Stimulated activated CD8-positive, alpha-beta memory T cell treated with anti-CD3 and anti-CD28 coated beads, Interleukin-12 subunit alpha, Interleukin-12 subunit beta, amount 100 ng/mL, for 1 hour (primary cell): Measurements from ENCODE around the gene IL3.

Experiments
- DNase-seq: peaks from one replicate; pipeline ENCODE4 v3.0.0-alpha.2; 2020; ENCODE audit warnings: low read depth

The IL3 gene

DNA sequence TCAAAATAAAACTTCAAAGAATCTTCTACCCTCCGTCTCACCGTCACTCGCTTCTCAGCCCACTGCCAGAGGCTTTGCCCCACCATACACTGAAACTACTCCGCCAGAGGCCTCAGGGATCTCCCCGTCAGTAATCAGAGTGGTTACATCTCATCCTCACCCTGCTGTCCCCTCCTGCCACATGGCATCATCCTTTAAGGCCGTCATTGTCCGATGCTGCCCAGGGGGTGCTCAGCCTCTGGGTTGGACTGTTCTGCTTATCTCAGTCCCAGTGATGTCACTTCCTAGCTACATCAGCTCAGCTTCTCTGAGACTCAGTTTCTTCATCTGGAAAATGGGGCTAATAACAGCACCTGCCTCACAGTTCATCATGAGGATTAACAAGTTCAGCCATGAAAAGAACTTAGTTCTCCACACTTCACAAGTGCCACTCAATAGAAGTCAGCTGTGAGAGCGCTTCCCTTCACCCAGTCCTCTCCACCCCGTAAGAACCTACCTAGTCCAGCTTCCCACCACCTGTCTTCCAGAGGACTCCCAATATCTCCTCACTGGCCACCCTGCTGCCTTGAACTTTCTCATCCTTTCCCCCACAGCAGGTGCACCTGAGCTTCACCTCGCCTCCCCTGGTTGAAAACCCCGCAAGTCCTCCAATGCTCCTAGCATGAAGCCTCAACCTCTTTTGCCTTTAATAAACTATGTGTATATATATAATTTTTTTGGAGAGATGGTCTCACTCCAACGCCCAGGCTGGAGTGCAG lies 2.8 kb upstream of the IL3 start:
- no peak for DNase-seq

DNA sequence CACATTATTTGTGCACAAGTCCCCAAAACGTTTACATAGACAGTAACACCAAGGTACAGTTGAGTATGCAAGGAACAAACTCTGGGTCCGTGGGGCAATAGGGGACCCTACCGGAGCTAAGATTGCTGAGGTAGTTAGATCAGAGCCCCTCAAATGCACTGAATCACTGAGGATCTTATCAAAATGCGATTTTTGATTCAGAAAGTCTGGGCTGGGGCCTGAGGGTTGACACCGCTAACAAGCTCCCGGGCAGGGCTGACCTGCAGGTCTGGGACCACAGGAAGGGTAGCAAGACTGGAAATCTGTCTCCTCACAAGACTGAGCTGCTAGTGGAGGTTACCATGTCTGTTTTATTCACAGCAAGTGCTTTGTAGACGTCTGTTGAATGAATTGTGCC lies 1.8 kb upstream of the IL3 start:
- DNase-seq, result no peak

DNA sequence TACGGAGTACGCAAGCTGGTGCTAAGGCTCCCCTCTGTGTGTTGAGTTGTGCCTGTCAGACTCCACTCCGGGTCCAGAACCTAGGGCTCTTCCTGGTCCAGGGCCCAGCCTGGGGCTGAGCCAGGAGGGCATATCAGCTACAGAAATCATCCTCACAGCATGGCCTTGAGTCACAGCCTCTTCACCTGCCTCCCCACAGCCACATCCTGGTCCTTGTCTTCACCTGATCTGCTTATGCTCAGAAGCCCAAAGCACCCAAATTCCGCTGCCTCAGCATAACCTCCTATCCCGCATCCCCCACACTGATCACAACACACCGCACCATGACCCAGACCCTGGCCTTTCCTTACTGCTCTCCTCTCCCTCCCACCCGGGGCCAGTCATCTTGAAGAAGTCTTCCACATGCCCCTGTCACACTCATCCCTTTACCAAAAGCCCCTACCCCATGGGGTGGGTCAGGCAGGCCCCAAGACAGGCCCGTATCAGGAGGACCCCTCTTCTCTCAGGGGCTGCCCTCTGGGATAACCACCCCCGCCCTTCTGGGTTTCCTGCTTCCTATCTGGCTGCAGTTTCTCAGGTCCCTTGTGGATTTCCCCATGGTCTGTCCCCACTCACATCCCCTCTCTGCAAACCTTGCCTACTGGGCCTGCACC lies 1.3 kb upstream of the IL3 start:
- DNase-seq, result peak; percentile 23

DNA sequence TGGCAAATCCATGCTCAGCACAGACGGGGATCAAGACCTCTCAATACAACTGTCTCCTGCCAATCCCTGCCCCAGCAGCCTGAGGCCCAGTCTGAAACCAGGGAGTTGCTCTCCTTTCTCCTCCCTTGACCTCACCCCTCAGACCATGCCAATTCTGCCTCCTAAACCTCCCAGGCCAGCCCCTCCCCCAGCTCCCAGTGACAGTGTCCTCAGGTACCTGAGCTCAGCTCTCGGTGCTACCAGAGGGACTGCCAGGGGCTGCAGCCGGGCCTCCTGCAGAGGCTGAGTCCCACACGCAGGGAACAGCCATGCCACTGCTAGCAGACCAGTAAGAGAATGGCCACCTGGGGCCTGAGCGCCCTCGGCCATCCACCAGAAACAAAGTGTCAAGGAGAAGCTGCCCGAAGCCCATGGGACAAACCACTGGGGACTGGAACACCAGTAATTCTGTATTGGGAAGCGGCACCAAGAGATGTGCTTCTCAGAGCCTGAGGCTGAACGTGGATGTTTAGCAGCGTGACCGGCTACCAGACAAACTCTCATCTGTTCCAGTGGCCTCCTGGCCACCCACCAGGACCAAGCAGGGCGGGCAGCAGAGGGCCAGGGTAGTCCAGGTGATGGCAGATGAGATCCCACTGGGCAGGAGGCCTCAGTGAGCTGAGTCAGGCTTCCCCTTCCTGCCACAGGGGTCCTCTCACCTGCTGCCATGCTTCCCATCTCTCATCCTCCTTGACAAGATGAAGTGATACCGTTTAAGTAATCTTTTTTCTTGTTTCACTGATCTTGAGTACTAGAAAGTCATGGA lies 557 bp upstream of the IL3 start:
- no peak for DNase-seq

DNA sequence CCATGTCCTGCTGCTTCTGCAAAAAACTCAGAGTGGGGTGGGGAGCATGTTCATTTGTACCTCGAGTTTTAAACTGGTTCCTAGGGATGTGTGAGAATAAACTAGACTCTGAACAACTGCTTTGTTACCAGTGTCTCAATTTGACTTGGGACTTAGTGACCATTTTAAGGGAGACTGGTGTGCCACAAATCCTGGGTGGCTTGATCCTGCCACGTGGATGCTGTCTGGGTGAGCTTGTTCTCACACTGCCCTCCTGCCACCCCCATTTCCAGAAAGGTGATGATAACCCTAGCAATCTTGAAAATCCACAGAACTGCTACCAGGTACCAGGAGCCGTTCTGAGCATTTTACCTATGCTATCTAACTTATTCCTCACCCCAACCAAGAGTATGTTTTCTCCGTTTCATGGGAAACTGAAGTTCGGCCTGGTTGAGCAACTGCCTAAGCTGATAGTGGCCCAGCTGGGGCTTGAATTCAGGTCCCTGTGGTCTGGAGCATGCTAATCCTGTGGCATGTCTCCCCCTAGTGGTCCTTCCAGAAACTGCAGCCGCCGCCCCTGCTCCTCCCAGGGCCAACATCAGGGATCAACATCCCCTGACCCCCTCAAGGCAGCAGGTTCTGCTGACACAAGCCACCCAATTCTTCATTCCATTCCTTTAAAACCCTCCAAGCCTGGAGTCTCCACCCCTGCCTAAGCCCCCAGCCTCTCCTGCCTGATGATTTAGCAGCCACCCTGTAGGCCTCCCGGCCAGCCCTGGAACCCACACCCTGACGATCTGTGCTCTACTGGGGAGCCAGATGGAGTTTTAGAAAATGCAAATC lies 2.8 kb downstream of the IL3 start:
- DNase-seq, result peak; percentile 69

DNA sequence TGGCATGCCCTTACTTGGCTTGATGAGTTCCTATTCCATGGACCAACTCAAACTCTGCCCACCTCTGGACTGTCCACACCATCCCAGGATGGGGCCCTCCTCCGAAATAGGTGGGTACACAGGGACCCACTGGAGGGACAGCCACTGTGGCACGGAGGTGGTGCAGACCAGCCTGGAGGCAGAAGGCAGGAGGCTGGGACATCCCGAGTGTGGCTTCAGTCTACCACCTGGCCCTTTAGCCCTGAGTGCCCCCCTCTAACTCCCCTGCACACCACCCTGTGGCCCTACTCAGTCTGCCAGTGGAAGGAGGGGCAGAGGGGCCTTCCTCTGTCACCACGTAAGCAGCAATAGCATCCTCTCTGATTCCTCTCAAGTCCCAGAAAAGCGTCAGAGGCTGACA lies 3.7 kb downstream of the IL3 start:
- no peak for DNase-seq

DNA sequence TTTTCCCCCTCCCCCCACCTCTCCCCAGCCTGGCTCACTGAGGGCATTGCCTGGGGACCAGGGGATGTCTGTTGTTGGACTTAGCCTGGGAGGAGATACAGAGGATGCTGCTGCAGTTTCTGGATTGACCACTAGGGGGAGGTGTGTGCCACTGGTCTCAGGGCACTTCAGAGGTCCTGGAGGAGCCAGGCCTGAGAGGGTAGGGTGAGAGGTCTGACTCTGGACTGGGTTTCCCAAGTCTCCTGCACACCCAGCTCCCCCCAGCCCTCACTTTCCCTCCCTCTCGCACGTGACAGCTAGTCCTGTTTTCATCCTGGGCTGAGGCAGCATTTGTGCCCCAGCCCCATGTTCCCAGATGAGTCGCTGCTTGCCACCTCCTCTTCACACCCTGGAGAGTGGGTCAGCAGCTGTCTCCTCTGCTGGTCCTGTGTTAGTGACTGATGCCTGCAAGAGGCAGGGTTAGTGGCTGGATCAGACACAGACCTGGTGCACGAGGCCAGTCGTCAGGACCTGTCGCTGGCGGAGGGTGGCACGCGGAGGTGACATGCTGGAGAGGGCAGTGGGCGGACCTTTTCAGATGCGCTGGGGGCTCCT lies 4.4 kb downstream of the IL3 start:
- DNase-seq, result peak; percentile 69

DNA sequence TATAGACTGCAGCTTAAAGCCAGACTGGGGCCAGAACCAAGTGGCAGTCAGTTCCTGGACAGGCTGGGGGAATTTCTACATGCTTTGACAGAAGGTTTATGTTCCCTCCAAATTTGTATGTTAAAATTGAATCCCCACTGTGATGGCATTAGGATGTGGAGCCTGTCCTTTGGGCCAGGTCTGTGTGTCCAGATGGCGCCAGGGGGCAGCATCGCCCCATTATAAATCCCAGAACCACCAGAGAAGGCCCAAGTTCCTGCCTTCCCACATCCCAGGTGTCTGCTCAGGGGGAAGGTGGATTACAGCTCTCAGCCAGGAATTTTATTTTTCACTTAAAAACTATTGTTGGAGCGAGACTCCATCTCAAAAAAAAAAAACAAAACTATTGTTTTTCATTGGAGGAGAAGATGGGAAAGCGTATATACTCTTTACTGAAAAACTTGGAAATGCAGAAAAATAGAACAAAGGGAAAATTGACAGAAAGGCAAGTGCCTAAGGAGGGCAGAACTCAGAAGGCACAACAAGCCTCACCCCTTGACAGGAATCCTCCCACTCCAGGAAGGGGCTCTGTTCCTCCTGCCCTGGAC lies 5.0 kb downstream of the IL3 start:
- peak; percentile 33 for DNase-seq

DNA sequence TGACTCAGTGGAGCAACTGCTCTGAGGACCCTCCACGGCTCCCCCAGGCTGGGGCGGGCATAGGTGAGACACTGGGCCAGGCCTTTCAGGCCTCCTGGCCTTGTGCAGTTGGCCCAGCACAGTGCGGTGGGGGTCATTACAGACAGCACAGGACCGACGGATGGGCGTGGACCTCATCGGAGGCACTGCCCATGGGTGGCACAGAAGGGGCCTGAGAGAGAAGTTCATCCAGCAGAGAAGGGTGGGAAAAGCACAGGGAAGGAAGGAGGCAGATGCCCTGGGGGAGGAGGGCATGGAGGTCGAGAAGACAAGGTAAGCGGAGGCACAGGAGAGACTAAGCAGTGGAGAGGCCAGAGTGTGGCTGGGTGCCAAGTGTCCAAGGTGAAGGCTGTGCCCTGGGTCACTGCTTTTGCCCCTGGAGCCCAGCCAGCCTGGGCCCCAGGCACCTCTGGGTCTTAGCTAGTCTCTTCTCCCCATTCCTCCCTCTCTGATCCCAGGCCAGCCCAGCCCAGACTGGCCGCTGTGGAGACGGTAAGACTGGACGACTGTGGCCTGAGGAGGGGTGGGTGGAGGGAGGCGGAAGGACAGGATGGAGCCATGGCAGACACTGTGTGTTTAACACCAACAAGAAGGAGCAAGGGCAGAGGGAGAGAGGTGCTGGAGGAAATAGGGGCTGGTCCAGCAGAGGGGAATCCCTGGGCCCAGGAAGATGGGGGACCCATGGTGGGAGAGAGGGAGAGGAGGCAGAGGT lies 5.7 kb downstream of the IL3 start:
- no peak for DNase-seq

DNA sequence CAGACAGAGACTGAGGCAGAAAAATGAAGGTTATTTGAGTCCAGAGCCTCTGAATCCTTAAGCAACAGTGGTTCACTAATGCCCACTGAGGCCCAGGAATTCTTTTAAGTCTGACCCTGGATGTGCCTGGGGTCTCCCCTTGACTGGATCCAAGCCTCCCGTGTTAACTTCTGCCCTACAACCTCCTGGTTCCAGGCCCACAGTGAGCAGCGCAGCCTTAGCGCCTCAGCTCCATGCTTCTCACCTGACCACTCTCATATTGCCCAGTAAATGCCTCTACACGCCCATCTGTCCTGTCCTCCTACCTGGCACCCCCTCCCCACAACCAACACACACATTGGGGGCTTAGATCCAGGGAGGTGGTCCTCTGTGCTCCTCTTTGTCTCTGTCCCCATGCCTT lies 6.4 kb downstream of the IL3 start:
- DNase-seq, result no peak

DNA sequence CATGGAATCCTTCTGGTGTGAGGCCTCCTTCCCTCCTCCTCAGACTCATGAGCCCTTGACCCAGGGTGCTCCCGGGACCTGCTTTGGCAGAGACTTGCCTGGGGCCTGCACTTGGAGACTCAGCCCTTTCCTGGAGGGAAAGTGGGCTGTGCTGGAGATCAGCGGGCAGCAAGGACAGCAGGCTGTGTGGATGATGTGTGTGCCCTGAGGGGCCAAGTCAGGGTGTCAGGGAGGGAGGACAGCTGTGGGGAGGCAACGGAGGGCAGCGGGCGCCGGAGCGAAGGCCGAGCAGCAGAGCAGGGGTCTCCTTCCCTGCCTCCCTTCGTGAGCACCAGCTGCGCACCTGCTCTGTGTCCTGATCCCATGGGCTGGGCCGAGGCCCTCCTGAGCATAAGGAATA lies 7.0 kb downstream of the IL3 start:
- DNase-seq, result no peak

DNA sequence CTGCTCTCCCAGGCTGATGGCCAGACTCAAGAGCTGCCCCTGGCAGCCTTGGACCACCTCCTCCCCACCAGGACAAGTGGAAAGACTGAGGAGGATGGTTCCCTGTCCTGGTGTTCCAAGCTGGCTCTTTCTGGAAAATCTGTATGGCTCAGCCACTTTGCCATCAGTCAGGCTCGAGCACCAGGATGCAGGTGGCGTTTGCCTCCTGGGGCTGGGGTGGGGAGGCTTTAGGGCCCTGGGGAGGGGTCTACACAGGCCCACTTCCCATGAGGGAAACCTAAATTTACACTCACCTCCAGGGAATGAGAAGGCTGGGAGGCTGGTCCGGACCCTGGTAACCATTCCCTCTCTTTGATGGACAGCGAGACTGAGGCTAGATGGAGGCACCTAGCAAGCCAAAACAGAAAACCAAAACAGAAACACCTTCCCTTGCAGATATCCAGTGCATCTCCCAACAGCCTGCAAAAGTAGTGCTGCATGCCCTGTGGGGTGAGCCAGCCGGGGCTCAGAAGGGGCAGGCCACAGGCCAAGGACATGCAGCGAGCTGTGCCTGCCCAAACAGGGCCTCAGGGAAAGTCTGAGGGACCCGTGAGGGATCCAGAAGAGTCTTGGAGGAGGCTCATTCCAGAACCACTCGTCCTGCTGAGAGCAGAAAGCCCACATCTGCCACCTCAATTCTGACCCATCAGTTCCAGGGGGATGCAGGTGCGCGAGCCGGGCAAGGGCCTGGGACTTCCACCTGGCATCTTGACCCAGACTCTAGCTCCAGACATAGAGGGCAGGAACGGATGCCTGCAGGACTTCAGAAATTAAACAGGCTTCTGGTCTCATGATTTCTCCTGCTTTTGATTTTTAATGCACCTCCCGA lies 7.7 kb downstream of the IL3 start:
- DNase-seq, result no peak

DNA sequence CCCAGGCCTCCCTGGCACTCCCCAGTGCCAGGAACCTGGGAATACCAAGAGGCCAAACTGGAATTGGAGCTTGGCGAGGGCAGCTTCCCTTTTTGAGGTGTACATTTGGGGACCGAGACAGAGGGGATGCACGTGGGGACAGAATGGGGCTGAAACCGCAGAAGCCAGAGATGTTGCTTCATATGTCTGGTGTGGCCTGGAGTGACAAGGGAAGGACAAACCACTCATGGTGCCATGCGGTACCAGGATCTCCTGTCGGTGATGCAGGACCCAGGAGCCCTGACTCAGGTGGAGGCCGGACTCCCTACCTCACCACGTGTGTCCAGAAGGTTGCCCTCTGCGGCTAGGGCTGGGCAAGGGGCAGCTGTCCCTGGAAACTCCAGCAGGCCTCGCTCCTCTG lies 9.1 kb downstream of the IL3 start:
- DNase-seq, result no peak

DNA sequence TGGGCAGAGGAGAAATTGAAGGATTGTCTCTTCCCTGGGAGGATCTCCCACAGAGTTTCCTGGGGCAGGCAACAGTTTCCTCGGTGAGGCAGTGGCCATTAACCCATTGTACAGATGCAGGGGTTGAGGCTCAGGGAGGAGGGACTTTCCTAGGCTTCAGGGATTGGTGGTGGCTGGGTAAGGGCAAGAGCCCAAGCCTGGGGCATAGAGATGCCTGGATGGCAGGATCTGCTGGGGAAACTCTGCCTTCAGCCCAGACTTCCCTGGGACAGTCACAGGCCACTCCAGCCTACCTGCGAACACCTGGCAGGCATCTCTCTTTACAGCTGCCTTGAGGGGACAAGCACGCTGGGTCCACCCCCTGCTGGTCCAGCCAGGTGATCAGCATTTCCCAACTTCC lies 9.5 kb downstream of the IL3 start:
- no peak for DNase-seq

DNA sequence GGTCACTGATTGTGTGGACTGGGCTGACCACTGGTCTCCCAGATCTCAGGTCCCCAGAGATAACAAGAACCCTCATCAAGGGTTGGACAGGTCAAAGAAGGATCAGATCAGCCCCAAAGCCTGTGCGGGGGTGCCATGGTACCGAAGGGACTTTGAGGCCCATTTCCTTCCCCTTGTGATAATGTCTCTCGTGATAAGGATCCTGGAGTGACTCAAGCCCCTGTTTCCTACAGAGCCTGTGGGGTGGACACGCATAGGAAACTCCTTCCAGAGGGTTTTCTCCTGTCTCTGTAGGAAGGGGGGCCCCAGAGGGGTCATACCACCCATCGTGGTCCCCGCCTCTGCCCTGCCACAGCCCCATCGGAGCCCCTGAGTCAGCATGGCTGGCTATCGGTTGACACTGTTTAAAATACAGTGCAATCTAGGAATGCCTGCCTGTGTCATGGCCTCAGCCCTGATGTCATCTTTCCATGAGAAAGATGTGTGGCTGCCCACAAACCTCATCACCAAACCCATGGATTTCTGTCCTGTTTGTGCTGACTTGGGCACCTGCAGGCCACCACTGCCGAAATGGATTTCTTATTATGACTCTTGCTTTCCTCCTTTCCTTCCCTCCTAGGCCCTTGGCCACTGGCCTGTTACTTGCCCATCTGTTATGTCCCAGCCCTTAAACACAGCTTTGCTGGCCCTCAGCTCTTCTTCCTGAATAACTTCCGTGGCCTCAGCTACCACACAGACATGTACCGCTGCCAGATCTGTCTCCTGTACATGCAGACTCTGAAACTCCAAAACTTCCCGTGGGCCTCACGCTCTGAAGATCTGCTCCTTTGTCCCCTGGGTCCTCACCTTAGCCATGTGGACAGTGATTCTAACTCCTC lies 10.2 kb downstream of the IL3 start:
- DNase-seq, result no peak

DNA sequence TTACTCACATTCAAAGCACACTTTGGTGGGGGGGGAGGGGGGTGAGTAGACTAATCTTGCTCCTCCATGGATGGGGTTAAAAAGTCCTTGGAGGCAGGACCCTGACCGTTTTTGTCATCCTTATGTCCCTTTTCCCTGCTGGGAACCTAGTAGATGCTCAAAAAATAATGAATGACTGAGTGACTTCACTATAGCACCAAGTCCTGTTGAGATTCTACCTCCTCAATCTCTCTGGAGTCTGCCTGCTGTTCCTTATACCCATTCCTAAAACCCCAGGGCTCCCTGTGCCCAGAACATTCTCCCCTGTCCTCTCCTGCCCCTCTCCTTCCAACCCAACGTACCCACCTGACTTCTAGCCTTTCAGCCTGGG lies 10.9 kb downstream of the IL3 start:
- no peak for DNase-seq

DNA sequence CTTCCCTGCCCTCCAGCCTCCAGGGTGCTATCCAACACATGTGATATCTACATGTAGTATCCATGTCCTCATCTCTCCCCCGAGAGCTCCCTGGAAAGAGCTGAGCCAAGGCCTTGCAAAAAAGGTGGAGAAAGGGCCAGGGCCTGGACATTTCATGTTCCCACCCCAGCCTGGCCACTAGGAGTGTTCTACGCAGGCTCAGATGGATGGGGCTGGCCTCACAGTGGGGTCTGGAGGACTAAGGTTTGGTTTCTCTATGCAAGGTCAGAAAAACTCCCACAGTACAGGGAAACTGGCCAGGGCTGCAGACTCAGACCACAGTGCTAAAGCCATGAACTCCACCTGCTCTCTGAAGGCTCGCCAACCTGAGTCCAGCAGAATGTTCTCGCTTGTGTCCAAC lies 11.6 kb downstream of the IL3 start:
- DNase-seq, result no peak

DNA sequence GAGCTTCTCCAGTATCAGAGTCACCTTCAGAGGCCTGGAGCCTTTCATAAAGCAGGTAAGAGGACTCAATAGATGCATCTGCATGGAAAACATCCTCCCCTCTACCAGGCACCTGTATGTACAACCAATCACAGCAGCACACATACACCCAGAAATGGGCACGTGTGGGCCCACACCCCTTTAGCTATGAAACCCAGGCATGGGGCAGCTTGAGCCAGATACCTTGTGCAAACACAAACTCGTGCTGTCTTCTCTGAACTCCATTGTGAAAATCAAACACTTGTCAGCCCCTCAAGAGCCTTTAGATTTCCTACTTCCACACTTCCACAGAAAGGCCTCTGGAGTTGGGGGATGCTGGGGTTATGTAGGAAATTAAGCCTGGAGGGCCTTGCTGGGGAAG lies 12.1 kb downstream of the IL3 start:
- DNase-seq, result no peak
